Endothelial cell of umbilical vein (primary cell): ENCODE data around the gene S100A16.

ENCODE experiments used
- CTCF ChIP-seq, 2 donors: IDR thresholded peaks; 1 replicate in 1 of 2; 2 replicates in 1 of 2; pipeline ENCODE4 v1.5.1; 2011; ENCODE audit warnings: low read length in 2 of 2, mild to moderate bottlenecking in 2 of 2, moderate library complexity in 2 of 2, control low read depth in 1 of 2, inconsistent platforms in 1 of 2, low read depth in 1 of 2; ENCODE audit not compliant: insufficient read depth in 1 of 2; ENCODE audit errors: extremely low read depth in 1 of 2
- EZH2 ChIP-seq: IDR thresholded peaks from 2 replicates; pipeline ENCODE4 v1.6.1; 2012; ENCODE audit warnings: borderline replicate concordance, low read depth, mild to moderate bottlenecking, moderate library complexity, low read length, inconsistent platforms; ENCODE audit not compliant: severe bottlenecking
- FOS ChIP-seq: IDR thresholded peaks from 2 replicates; pipeline ENCODE4 v1.6.1; 2011; ENCODE audit warnings: mild to moderate bottlenecking, low read length, moderate library complexity, borderline replicate concordance; ENCODE audit not compliant: insufficient read depth
- GATA2 ChIP-seq: IDR thresholded peaks from 2 replicates; pipeline ENCODE4 v1.7.0; 2011; ENCODE audit warnings: low read depth, mild to moderate bottlenecking, moderate library complexity, mixed read lengths, low read length; ENCODE audit not compliant: insufficient read length, insufficient read depth
- MAX ChIP-seq: IDR thresholded peaks from 2 replicates; pipeline ENCODE4 v1.6.1; 2011; ENCODE audit not compliant: insufficient read depth, insufficient read length
- MYC ChIP-seq: IDR thresholded peaks from one replicate; pipeline ENCODE4 v1.6.1; 2011; ENCODE audit warnings: mild to moderate bottlenecking, low read depth, low read length
- POLR2A ChIP-seq: IDR thresholded peaks from 2 replicates; pipeline ENCODE4 v1.6.1; 2012; ENCODE audit warnings: low read depth, mild to moderate bottlenecking, control low read depth, low read length
- POLR2AphosphoS5 ChIP-seq: IDR thresholded peaks from 2 replicates; pipeline ENCODE4 v1.6.1; 2012; ENCODE audit warnings: low read depth, mild to moderate bottlenecking, control low read depth, low read length, moderate library complexity; ENCODE audit not compliant: insufficient read depth

GRCh38 chr1:153633161-153633753, 20.3 kb upstream of the S100A16 start:
- TF ChIP-seq CTCF (IDR thresholded peaks at IDR 0.05; ENCODE audit: extremely low read depth in 1 of 2, insufficient read depth in 1 of 2, low read depth in 1 of 2, low read length in 2 of 2) = no peak
- no peak for TF ChIP-seq POLR2A
- TF ChIP-seq EZH2 = no peak
- TF ChIP-seq POLR2AphosphoS5 = no peak
- TF ChIP-seq MYC = no peak
- no peak for TF ChIP-seq MAX
- no peak for TF ChIP-seq FOS
- no peak for TF ChIP-seq GATA2
